ENCODE measurements around the gene AMD1.
"Not testable (repeated sequence)": the region's sequence is repeated elsewhere in the genome, so short reads cannot be mapped to it uniquely, and the experiment has no call there.

Gene AMD1

GRCh38 chr6:110878751-110879522 lies 4.4 kb downstream of the AMD1 start:
- peak; percentile 50 for DNase-seq

DNA sequence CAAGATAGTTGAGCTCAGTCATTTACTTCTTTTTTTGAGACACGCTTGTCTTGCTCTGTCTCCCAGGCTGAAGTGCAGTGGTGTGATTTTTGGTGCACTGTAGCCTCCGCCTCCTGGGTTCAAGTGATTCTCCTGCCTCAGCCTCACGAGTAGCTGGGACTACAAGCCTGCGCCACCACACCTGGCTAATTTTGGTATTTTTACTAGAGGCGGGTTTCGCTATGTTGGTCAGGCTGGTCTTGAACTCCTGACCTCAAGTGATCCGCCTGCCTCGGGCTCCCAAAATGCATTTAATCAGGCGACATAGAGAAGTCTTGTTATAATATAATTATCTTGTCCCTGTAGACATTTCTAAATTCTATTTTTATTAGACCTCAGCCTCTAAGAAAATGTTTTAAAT lies 6.1 kb downstream of the AMD1 start:
- DNase-seq: no peak

DNA sequence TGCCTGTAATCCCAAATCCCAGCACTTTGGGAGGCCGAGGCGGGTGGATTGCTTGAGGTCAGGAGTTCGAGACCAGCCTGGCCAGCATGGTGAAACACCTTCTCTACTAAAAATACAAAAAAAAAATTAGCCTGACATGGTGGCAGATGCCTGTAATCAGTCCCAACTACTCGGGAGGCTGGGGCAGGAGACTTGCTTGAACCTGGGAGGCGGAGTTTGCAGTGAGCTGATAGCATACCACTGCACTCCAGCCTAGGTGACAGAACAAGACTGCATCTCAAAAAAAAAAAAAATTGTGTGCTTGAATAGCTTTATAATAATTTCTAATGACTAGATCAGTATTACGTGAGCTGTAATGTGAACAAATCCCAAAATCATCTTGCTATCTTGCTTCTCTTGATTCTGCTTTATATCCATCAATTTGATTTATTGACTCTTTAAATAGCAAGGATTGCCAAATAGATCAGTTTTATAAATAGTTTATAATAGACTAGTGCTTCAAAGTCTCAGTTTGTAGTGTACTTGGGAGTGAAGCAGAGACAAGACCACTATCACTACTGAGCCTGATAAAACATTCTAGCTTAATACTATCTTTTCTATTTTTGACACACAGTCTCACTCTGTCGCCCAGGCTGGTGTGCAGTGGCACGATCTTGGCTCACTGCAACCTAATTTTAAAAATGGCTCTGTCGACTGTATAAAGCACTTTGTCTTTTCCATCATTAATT lies 7.1 kb downstream of the AMD1 start:
- DNase-seq: no peak

DNA sequence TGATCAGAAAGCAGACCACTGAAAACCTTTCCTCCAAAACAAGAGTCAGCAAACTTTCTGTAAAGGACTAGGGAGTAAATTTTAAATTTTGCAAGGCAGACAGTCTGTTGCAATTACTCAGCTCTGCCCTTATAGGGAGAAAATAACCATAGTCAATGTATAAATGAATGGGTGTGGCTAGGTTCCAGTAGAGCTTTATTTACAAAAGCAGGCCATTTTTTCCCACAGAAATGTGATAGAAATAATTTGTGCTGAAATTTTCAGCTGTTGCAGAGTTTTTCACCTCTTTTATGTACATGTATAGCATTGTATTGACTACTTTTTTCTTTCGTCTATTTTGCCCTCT lies 7.7 kb downstream of the AMD1 start:
- no peak for DNase-seq

GRCh38 chr6:110882824-110883554 lies 8.4 kb downstream of the AMD1 start:
- no peak for DNase-seq

- DNase-seq: no peak
Observed at GRCh38 chr6:110884321-110884720, 9.7 kb downstream of the AMD1 start.

DNA sequence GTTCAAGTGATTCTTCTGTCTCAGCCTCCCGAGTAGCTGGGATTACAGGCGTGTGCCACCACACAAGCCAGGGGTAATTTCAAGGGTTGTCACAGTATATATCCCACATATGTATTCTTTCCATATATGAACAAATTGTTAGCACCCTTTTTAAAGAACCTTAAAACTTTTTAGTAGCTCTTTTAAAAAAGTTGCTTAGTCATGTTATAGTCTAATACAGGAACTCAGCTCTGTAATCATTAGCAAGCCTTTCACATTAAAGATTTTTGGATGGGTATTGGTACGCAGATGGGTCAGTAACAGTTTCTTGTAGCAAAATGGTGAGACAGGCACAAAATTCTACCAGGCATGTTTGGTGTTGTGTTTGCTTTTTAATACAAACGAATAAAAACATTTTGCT lies 10.9 kb downstream of the AMD1 start:
- DNase-seq: no peak

DNA sequence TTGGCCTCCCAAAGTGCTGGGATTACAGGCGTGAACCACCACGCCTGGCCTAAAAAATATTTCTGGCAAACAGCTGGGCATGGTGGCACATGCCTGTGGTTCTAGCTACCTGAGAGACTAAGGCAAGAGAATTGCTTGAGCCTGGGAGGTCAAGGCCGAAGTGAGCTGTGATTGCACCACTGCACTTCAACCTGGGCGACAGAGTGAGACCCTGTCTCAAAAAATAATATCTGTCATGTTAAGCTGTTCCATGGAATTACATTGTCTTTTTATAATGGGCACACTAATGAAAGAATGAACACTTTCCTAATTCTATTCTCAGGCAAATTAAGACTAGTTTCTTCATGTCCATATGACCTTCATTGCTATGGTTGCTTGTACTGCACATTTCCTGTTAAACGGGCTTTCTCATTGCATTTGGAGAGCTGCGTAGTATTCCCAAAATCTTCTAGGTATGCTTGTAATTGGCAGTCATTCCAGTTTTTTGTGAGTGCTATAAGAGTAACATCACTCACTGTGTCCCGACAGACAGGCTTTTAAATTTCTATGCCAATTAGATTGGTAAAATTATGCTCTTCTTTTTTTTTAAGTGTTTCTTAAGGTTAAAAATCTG lies 12.1 kb downstream of the AMD1 start:
- DNase-seq: no peak

DNA sequence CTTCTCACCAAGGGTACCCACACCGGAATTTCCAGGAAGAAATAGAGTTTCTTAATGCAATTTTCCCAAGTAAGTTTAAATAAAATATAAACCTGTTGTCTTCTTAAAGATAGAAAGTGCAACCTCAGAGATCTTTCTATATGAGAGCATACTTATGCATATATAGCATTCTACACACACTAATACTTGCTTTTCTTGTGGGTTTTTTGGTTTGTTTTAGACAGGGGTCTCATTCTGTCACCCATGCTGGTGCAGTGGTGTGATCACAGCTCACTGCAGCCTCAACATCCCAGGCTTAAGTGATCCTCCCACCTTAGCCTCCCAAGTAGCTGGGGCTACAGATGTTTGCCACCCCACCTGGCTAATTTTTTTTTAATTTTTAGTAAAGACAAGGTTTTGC lies 15.7 kb downstream of the AMD1 start:
- DNase-seq: no peak

GRCh38 chr6:110895907-110896608 lies 21.5 kb downstream of the AMD1 start:
- DNase-seq: no peak

DNA sequence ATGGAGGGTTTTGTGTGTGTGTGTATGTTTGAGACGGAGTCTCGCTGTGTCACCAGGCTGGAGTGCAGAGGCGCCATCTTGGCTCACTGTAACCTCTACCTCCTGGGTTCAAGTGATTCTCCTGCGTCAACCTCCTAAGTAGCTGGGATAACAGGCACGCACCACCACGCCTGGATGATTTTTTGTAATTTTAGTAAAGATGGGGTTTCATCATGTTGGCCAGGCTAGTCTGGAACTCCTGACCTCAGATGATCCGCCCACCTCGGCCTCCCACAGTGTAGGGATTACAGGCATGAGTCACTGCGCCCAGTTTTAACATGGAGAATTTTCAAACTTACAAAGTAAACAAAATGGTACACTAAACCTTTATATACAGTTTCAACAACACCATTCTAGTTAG lies 22.8 kb downstream of the AMD1 start:
- DNase-seq: no peak

DNA sequence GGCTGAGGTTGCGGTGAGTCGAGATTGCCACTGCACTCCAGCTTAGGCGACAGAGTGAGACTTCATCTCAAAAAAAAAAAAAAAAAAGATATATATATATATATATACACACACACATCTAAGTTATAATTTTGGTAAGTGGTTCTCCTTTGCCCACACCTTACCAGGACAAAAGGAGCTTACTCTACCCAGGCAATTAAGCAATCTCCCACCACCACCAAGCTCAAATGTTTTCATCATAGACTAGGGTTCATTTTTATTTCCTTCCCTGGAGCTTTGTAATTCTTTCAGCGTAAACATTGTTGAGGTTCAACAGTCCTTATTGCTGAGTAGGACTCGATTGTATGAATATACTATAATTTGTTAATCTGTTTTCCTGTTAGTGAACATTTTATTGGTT lies 23.5 kb downstream of the AMD1 start:
- no peak for DNase-seq

DNA sequence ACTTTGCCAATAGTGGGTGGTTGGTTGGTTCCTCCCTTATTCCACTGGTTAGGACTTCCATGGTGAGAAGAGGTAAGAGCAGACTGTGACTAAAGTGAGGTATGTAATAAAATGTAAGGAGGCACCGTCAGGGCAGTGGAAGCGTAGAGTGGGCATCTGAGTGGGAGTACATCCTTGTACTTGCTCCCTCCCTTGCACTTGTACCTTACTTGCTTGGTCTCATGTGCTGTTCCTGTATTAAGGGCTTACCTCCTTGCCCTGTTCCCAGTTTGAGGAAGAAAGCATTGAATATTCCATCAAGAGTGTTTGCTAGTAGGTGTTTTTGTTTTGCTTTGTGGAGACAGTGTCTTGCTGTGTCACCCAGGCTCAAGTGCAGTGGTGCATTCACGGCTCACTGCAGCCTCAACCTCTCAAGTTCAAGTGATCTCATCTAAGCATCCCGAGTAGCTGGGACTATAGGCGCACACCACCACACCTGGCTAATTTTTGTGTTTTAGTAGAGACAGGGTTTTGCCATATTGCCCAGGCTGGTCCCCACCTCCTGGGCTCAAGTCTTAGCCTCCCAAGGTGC lies 25.5 kb downstream of the AMD1 start:
- no peak for DNase-seq

- DNase-seq: not testable (repeated sequence)
Observed at GRCh38 chr6:110901601-110902000, 27.0 kb downstream of the AMD1 start.

DNA sequence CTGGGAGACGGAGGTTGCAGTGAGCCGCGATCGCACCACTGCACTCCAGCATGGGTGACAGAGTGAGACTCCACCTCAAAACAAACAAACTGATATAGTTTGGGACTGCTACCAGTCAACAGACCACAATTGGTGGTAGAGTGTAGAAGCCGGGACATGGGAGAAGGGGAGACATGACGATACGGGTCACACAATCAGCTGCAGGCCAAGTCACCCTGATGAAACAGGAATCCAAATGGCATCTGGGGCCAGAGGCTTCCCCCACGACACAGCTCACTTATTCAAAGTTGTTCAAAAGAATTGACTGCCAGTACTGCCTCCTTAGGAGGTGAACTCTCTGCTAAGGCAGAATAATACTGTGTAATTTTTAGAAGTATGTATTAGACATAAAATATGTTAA lies 27.5 kb downstream of the AMD1 start:
- DNase-seq: no peak

GRCh38 chr6:110906273-110906672 lies 31.7 kb downstream of the AMD1 start:
- not testable (repeated sequence) for DNase-seq

GRCh38 chr6:110930781-110931180 lies 56.2 kb downstream of the AMD1 start:
- no peak for DNase-seq

- no peak for DNase-seq
Observed at GRCh38 chr6:110933912-110934311, 59.3 kb downstream of the AMD1 start.

DNA sequence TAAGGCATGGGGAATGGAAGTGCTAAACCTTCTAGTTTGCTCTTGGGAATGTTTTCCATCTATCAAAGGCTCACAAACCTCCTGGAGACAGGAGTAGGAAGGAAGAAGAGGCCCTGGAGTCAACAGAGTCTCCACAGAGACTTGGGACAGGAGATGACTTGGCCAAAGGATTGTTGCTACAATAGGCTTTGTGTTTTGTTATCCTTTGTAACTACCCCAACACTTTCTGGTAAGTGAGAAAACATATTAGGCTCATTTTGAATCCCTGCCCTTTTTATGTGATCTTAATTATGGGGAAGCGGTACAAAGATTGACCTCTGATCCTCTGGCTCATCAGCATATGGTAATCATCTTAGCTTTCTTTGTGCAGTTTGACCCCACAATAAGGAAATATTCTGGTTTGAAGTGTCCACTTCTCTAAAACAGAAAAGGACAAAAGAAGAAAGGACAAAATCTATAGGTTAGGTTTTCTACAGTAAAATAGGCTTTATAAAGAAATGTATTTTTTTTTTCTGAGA lies 59.9 kb downstream of the AMD1 start:
- no peak for DNase-seq

- DNase-seq: no peak
Observed at GRCh38 chr6:110935171-110935570, 60.6 kb downstream of the AMD1 start.

GRCh38 chr6:110938171-110938570 lies 63.6 kb downstream of the AMD1 start:
- no peak for DNase-seq

Measured in CD4-positive, alpha-beta T cell treated with Interleukin-17A for 4 hours (primary cell).